ENCODE data around the gene INHBE. TPM values are rescaled to one million over a fixed set of nuclear protein-coding genes. Genes with fewer than 3 reads are reported as not detected.

INHBE gene
- polyA plus RNA-seq, 3 donors: not detected

- H3K4me1 ChIP-seq (ENCODE audit: control insufficient read depth in 1 of 2, insufficient read depth in 2 of 2, low read length in 2 of 2): peaks cover 17 to 21% of the 10 kb centered on the region in 2 donors
- peaks cover 16 to 19% of the 10 kb centered on the region in 2 donors for H3K36me3 ChIP-seq (replicated peaks in 1 of 2; ENCODE audit: control insufficient read depth in 1 of 2, insufficient read depth in 2 of 2, low read length in 2 of 2)
- H3K9me3 ChIP-seq (replicated peaks in 1 of 2; ENCODE audit: control insufficient read depth in 1 of 2, insufficient read depth in 1 of 2, low read length in 2 of 2): no peaks in the 10 kb centered on the region
- Mint-ChIP-seq H3K9me3 (no peaks in the 10 kb centered on the region), H3K4me1 (peaks cover 33% of the 10 kb centered on the region), H3K36me3 (peaks cover 25 to 32% of the 10 kb centered on the region in 2 donors), H3K27ac (peak overlapping the region in 1 of 7 donors; percentile 15), H3K4me3 (no peak overlapping the region), H3K27me3 (ENCODE audit: low read depth in 3 of 3) (no peaks in the 10 kb centered on the region)
- no peaks in the 10 kb centered on the region for H3K27me3 ChIP-seq (ENCODE audit: control insufficient read depth in 2 of 2, insufficient read depth in 2 of 2, low read length in 2 of 2)
- H3K27ac ChIP-seq (ENCODE audit: low read depth in 1 of 2, low read length in 2 of 2): no peak overlapping the region
- TF ChIP-seq CTCF (IDR thresholded peaks at IDR 0.05): no peak
- no peak overlapping the region for H2AFZ ChIP-seq (ENCODE audit: insufficient read depth, low read depth, low read length, poor library complexity, severe bottlenecking)
- peaks cover 5% of the 10 kb centered on the region for H4K20me1 ChIP-seq (ENCODE audit: insufficient read depth, low read length)
- intact Hi-C loops (cut with micrococcal nuclease): loop anchor here in 1 of 2 donors (5.0 kb wide), 1 partner anchor 37 kb away; the partner anchor contains the start of genes DDIT3 and MBD6
- H3K4me2 ChIP-seq (replicated peaks; ENCODE audit: extremely low read depth, low read length, poor library complexity, severe bottlenecking): no peak overlapping the region
- no peak overlapping the region for H3K9ac ChIP-seq (ENCODE audit: insufficient read depth, low read length, poor library complexity, severe bottlenecking)
- H3K4me3 ChIP-seq (replicated peaks in 1 of 3; ENCODE audit: low read depth in 2 of 3, low read length in 3 of 3): no peak overlapping the region
- DNase-seq: no peak
- peaks cover 19% of the 10 kb centered on the region for H3K79me2 ChIP-seq (ENCODE audit: insufficient read depth, low read length)
Measured at GRCh38 chr12:57485695-57486094, 30.6 kb downstream of the INHBE start.

GRCh38 chr12:57487055-57487596 lies 32.0 kb downstream of the INHBE start:
- H3K4me3 ChIP-seq (replicated peaks in 1 of 3; ENCODE audit: low read depth in 2 of 3, low read length in 3 of 3): peak overlapping the region in 1 of 3 experiments; percentile 91
- no peak for DNase-seq
- peaks cover 27 to 31% of the 10 kb centered on the region in 2 donors for H3K36me3 ChIP-seq (replicated peaks in 1 of 2; ENCODE audit: control insufficient read depth in 1 of 2, insufficient read depth in 2 of 2, low read length in 2 of 2)
- peaks cover 16 to 21% of the 10 kb centered on the region in 2 donors for H3K4me1 ChIP-seq (ENCODE audit: control insufficient read depth in 1 of 2, insufficient read depth in 2 of 2, low read length in 2 of 2)
- 96% methylated on average over 13 of the region's 27 CpGs for WGBS (ENCODE audit: insufficient coverage)
- no peaks in the 10 kb centered on the region for H3K9me3 Mint-ChIP-seq
- peak overlapping the region in 1 of 2 donors; percentile 92 for H3K27ac ChIP-seq (ENCODE audit: low read depth in 1 of 2, low read length in 2 of 2)
- H2AFZ ChIP-seq (ENCODE audit: insufficient read depth, low read depth, low read length, poor library complexity, severe bottlenecking): peak overlapping the region; percentile 85
- intact Hi-C loops (cut with micrococcal nuclease): loop anchor here in 1 of 2 donors (5.0 kb wide), 1 partner anchor 35 kb away; the partner anchor contains the start of genes DDIT3 and MBD6
- no peaks in the 10 kb centered on the region for H3K27me3 ChIP-seq (ENCODE audit: control insufficient read depth in 2 of 2, insufficient read depth in 2 of 2, low read length in 2 of 2)
- no peak for TF ChIP-seq CTCF (IDR thresholded peaks at IDR 0.05)
- H3K4me3 Mint-ChIP-seq: peak overlapping the region in 1 of 2 donors; percentile 86
- H3K4me2 ChIP-seq (replicated peaks; ENCODE audit: extremely low read depth, low read length, poor library complexity, severe bottlenecking): peak overlapping the region; percentile 96
- H3K79me2 ChIP-seq (ENCODE audit: insufficient read depth, low read length): peaks cover 16% of the 10 kb centered on the region
- peaks cover 5% of the 10 kb centered on the region for H4K20me1 ChIP-seq (ENCODE audit: insufficient read depth, low read length)
- H3K4me1 Mint-ChIP-seq: peaks cover 24% of the 10 kb centered on the region
- H3K36me3 Mint-ChIP-seq: peaks cover 32 to 42% of the 10 kb centered on the region in 2 donors
- H3K9ac ChIP-seq (ENCODE audit: insufficient read depth, low read length, poor library complexity, severe bottlenecking): no peak overlapping the region
- H3K9me3 ChIP-seq (replicated peaks in 1 of 2; ENCODE audit: control insufficient read depth in 1 of 2, insufficient read depth in 1 of 2, low read length in 2 of 2): no peaks in the 10 kb centered on the region
- peak overlapping the region; percentile 42 to 95 (median 91) for H3K27ac Mint-ChIP-seq
- no peaks in the 10 kb centered on the region for H3K27me3 Mint-ChIP-seq (ENCODE audit: low read depth in 3 of 3)
